Activated CD8-positive, alpha-beta memory T cell treated with anti-CD3 and anti-CD28 coated beads, Interleukin-2, amount 50 U/mL, for 1 hour (primary cell): Measurements from ENCODE around the gene HEATR5B.
"Not testable (repeated sequence)": the region's sequence is repeated elsewhere in the genome, so short reads cannot be mapped to it uniquely, and the experiment has no call there.

Experiments
- DNase-seq: peaks from one replicate; pipeline ENCODE4 v3.0.0-alpha.2; 2020; ENCODE audit errors: extremely low read depth

The HEATR5B gene

DNA sequence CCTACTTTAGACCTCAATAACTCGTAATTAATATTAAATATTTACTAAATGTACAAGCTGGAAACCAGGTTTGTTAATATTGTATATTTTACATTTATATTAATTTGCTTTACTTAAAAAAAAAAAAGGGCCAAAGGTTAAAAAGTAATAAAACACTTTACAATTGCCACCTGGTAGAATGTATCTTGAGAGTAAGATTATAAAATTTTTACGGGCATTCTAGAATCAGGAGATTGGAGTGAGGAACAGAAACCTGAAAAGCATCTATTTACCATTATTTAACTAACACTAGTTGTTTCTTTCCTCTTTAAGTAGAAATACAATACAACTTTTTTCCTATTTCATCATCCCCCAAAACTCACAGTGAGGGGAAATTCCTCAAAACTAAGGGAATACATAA is 102.3 kb downstream of the HEATR5B start:
- no peak for DNase-seq

- DNase-seq, result not testable (repeated sequence)
These were observed 105.2 kb downstream of the HEATR5B start for GRCh38 chr2:36979007-36979406.

DNA sequence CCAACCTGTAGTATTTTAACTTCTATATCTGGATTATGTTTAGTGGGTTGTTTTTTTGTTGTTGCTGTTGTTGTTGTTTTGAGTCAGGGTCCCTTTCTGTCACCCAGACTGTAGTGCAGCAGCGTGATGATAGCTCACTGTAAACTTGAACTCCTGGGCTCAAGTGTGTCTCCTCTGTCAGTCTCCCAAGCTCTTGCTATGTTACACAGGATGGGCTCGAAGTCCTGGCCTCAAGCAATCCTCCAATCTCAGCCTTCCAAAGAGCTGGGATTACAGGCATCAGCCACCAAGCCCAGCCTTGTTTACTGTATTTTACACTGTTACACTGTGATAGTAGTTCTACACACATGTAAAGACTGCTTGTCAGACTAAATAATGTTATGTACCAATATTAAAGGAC is 108.1 kb downstream of the HEATR5B start:
- no peak for DNase-seq

DNA sequence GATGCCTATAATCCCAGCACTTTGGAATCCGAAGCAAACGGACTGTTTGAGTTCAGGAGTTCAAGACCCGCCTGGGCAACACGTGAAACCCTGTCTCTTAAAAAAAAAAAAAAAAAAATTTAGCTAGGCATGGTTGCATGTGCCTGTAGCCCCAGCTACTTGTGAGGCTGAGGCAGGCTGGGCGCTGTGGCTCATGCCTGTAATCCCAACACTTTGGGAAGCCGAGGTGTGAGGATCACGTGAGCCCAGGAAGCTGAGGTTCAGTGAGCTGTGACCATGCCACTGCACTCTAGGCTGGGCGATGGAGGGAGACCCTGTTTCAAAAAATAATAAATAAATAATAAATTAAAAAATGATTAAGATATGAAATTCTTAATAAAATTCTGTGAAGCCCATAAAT is 108.9 kb downstream of the HEATR5B start:
- no peak for DNase-seq

DNA sequence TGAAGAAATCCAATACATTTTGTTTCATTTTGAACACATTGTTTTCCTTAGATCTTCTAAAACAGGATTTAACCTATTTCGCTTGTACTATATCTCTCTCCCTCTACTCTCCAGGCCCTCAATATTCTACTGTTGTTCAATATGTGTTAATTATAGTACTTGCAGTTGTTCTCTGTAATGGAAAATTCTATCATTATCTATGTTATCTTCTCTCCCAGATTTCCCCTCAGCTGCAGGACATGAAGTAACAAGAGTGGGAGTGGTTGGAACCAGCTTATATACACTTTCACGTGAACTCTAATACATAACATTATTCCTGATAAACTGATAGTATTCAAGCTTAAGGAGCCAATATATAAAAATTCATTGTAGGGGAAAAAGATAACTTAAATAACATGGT is 110.9 kb downstream of the HEATR5B start:
- DNase-seq, result no peak

DNA sequence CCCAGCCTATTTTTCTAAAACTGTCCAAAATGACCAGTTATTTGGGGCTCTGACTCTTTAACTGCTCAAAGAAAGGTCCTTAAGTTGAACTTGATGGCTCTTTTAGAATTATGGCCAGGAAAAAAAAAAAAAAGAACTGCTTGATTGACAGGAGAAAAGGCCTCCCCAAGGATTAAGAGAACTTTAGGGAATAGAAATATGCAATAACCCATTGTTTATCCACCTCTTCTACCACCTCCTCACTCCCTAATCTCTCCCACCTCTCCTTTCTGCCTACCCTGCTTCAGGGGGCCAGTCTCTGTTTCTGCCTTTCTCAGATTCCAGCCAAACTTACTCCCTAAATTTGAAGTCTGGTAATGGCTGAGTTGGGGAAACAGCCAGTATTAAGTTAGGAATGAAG is 112.2 kb downstream of the HEATR5B start:
- DNase-seq, result no peak

- DNase-seq, result no peak
These were observed 116.8 kb downstream of the HEATR5B start for GRCh38 chr2:36967236-36967876.

DNA sequence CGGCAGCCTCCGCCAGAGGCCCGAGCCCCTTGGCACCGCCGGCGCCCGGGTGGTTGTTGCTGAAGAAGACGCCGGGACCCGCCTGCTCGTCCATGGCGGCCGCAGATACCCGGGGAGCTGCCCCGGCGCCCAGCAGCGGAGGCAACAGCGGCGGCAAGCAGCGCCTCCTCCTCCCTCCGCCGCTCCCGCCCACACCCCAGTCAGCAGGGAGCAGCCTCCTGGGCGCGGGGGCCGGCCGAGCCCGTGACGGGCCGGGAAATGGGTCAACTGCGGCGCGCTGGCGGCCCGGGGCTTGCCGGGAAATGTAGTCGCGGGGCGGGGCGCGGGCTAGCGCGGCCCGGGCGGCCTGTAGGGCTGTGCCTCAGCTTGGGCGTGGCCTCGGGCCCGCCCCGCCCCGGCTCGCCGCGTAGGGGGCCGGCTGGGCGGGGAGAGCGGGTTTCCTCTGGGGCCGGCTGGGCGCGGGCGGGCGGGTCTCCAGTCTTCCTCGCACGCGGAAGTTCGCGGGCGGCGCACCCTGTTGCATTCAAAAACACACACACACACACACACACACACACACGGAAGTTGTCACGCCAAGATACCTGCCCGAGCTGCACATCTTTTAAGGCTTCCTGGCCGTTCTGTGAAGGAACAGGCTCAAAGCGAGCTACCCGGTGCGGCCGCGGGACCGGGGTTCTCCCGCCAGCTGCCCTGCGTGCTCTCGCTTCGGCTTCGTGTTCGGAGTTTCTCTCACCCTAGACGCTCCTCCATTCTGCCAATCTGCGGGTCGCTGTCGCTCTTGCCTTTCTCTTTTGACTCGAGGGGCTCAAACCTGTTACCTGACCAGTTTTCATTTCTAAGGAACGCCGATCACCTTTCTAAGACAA is 117.6 kb downstream of the HEATR5B start, which contains the start of gene STRN:
STRN (minus strand) TSS at position 167 of the 866 bp plus-strand sequence; CDS start at position 94, 73 bp downstream.
- DNase-seq, result peak; percentile 85

DNA sequence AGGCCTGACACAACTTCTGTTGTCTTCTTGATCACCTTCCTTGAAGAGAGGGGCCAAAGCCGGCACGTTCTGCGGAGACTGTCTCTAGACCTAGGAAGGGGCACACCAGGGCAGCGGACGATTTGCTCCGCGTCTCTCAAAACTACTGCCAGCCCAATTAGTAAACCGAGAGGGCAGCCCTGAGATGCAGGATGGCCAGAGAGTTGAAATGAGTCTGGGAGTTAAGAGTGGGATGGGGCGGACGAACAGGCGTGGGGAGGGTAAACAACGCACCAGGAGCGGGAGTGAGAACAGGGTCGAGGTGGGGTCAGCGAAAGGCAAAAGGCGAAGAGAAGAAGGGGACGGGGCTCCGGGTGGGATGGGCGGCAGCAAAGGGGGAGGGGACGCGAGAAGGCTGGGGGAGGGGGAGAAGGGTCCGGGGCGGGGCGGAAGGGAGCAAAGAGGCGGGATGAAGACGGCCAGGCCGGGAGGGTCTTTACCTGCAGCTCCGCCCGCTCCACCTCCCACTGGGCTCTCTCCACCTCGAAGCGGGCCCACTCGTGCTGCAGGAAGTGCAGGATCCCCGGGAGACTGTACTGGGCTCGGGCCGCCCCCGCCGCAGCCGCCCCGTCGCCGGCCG is 118.3 kb downstream of the HEATR5B start:
- no peak for DNase-seq

- DNase-seq, result no peak
These were observed 119.0 kb downstream of the HEATR5B start for GRCh38 chr2:36965206-36965605.

- no peak for DNase-seq
These were observed 119.6 kb downstream of the HEATR5B start for GRCh38 chr2:36964496-36965058.

GRCh38 chr2:36963734-36964133 is 120.4 kb downstream of the HEATR5B start:
- no peak for DNase-seq

DNA sequence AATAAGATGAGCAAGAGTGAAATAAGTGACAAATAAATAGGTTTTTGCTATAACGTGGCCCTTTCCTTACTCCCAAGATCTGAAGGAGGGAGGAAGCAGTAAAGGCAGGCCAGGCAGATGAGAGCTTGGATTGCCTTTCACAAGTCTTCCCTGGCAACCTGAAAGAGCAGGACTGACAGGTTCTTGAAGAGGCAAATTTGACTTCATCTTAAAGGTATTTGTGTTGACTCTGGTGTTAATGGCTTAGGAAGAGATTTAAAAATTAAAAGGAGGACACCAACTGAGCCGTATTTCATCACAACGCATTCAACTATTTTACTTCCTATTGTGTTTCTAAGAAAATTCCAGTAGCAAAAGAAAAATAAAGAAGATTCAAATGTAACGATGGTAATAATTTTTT is 121.1 kb downstream of the HEATR5B start:
- no peak for DNase-seq

- no peak for DNase-seq
These were observed 123.4 kb downstream of the HEATR5B start for GRCh38 chr2:36960773-36961172.

- no peak for DNase-seq
These were observed 124.0 kb downstream of the HEATR5B start for GRCh38 chr2:36960005-36960675.

- no peak for DNase-seq
These were observed 129.1 kb downstream of the HEATR5B start for GRCh38 chr2:36954977-36955607.

DNA sequence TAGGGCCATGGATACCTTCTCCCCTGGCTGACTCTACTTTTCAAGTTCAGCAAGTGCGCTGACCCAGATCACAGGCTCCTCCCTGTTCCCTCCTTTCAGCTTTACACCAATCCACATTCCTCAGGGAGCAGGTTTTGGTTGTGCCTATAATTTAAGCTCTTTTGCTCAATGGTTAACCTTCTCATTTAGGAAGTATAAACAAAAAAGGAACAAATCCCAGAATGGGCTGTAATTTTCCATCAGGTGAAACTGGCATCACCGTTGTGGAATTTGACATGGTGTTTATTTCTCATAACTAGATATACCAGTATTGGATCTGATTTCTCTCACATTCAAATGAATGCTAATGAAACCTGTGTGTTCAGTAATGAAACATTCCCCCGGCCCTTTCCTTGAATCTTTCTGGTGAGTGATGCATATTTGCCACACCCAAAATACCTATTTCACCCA is 131.4 kb downstream of the HEATR5B start:
- no peak for DNase-seq

- no peak for DNase-seq
These were observed 132.6 kb downstream of the HEATR5B start for GRCh38 chr2:36951574-36951973.

- DNase-seq, result no peak
These were observed 133.1 kb downstream of the HEATR5B start for GRCh38 chr2:36951027-36951518.

- no peak for DNase-seq
These were observed 134.3 kb downstream of the HEATR5B start for GRCh38 chr2:36949845-36950244.

- DNase-seq, result not testable (repeated sequence)
These were observed 138.9 kb downstream of the HEATR5B start for GRCh38 chr2:36945240-36945639.
